Thyroid gland (tissue), 4 donors: ENCODE results near the gene TNK1. TPM values are rescaled to one million over a fixed set of nuclear protein-coding genes. Genes with fewer than 3 reads are reported as not detected.
A peak's percentile ranks its signal among the peaks of the same experiment; 100 is the strongest.

ENCODE experiments used
- DNase-seq, 2 donors: peaks; one replicate each; pipeline ENCODE4 v3.0.0-alpha.2; 2019
- H3K27ac ChIP-seq, 3 donors: fragments of 200-600 bp; sonication (generic); 1 replicate in 2 of 3; 2 replicates in 1 of 3; pipeline ENCODE4 v1.5.1; 2016 to 2019; ENCODE audit warnings: mild to moderate bottlenecking in 1 of 3, moderate library complexity in 1 of 3
- H3K27me3 ChIP-seq: fragments of 200-600 bp; sonication (generic); one replicate; pipeline ENCODE4 v1.5.1; 2019
- H3K36me3 ChIP-seq, 2 donors: fragments of 200-600 bp; sonication (generic); one replicate each; pipeline ENCODE4 v1.5.1; 2016 to 2019
- H3K4me1 ChIP-seq, 2 donors: fragments of 200-600 bp; sonication (generic); one replicate each; pipeline ENCODE4 v1.5.1; 2017 to 2019
- H3K4me3 ChIP-seq, 3 donors: fragments of 200-600 bp; sonication (generic); replicated peaks in 1 of 3; 1 replicate in 2 of 3; 2 replicates in 1 of 3; pipeline ENCODE4 v1.5.1; 2016; ENCODE audit warnings: mild to moderate bottlenecking in 1 of 3
- H3K9me3 ChIP-seq: fragments of 200-600 bp; sonication (generic); one replicate; pipeline ENCODE4 v1.5.1; 2017
- CTCF ChIP-seq, 6 experiments: fragments of 200-600 bp in 3 of 6; fragments of 450-650 bp in 3 of 6; sonication (generic) in 3 of 6; IDR thresholded peaks; one replicate each; pipeline ENCODE4 v1.5.1; 2016 to 2019; ENCODE audit warnings: antibody characterized with exemption in 6 of 6, mild to moderate bottlenecking in 2 of 6, inconsistent platforms in 1 of 6, moderate library complexity in 1 of 6
- POLR2A ChIP-seq, 2 donors: fragments of 450-650 bp; IDR thresholded peaks; one replicate each; pipeline ENCODE4 v1.6.1; 2017; ENCODE audit warnings: antibody characterized with exemption in 2 of 2, mild to moderate bottlenecking in 2 of 2, moderate library complexity in 1 of 2
- WGBS, 2 donors: methylation state at CpG; one replicate each; pipeline ENCODE4 v1.1.5; 2017; 5-methylcytosine and 5-hydroxymethylcytosine counted together
- intact Hi-C: fragments of 100-400 bp; cut with DNase I; formaldehyde crosslinking; loops from one replicate; pipeline ENCODE4 v1.15.1; 2023
- total RNA-seq, 4 donors: library from RNA; depleted of rRNA; stranded (reverse); fragments of >200 nt; gene quantifications; one replicate each; pipeline ENCODE4 v1.2.3, GENCODE V29; 2016

The TNK1 gene
- total RNA-seq, 4 donors from 2014 or later = 11.0 to 30.2 (median 15.9) TPM

GRCh38 chr17:7355573-7355972, 25.3 kb upstream of the TNK1 start:
- H3K27ac ChIP-seq = peak overlapping the region in 1 of 3 donors; percentile 24
- peaks cover 9 to 37% of the 10 kb centered on the region in 2 donors for H3K4me1 ChIP-seq
- H3K27me3 ChIP-seq = no peaks in the 10 kb centered on the region
- no peaks in the 10 kb centered on the region for H3K36me3 ChIP-seq
- no peaks in the 10 kb centered on the region for H3K9me3 ChIP-seq
- WGBS, 2 donors = 76 to 77% methylated on average over 8 of the region's 8 CpGs
- intact Hi-C loops = loop anchor here (5.0 to 10.0 kb wide), 2 partner anchors 129 to 207 kb away; partner anchors contain the start of genes POLR2A, SENP3 and SLC35G6
- no peak overlapping the region for H3K4me3 ChIP-seq
- no peak for TF ChIP-seq POLR2A (IDR thresholded peaks at IDR 0.05)
- no peak for TF ChIP-seq CTCF (IDR thresholded peaks at IDR 0.05)
- DNase-seq = no peak

DNA sequence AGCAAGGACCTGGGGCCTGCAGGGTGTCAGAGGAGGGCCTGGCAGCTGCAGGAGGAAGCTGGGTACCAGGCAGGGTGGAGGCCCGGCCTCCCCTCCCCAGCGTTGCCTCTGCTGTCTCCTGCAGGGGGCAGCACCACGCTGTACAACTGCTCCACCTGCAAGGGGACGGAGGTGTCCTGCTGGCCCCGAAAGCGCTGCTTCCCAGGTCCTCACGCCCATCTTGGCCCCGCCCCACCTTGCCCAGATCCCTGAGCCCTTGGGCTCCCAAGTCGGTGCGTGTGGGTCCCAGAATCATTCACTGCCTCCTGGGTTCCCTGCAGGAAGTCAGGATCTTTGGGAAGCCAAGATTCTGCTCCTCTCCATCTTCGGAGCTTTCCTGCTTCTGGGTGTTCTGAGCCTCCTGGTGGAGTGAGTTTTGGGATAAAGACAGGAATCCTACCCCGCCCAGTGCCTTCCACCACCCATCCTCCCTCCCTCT, 24.8 kb upstream of the TNK1 start:
- H3K27me3 ChIP-seq = no peaks in the 10 kb centered on the region
- no peaks in the 10 kb centered on the region for H3K36me3 ChIP-seq
- H3K27ac ChIP-seq = no peak overlapping the region
- WGBS, 2 donors = 13 to 30% methylated on average over 4 to 12 of the region's 12 CpGs
- TF ChIP-seq CTCF (IDR thresholded peaks at IDR 0.05) = peak; percentile 49 to 85 (median 79)
- no peak for TF ChIP-seq POLR2A (IDR thresholded peaks at IDR 0.05)
- DNase-seq = peak; percentile 74 to 83
- H3K9me3 ChIP-seq = no peaks in the 10 kb centered on the region
- no peak overlapping the region for H3K4me3 ChIP-seq
- peaks cover 8 to 34% of the 10 kb centered on the region in 2 donors for H3K4me1 ChIP-seq
- intact Hi-C loops = loop anchor here (5.0 to 10.0 kb wide), 2 partner anchors 129 to 206 kb away; partner anchors contain the start of genes POLR2A, SENP3 and SLC35G6

DNA sequence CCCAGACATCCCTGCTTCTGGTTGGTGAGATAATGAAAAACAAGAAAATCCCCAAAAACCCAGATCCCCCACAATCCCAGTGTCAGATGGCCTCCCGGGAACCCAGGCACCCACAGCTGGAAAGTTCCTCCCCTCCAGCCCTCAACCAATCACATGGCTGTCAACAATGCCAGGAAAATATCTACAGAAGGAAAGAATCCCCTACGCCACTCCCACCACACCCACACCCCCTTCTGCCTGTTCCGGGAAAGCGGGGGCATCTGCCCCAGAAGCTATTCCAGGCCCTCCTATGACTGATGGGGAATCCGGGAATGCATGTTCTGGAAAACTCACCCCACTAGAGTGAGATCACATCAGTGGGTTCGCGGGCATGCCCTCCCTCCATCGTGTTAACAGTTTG, 24.1 kb upstream of the TNK1 start:
- TF ChIP-seq POLR2A (IDR thresholded peaks at IDR 0.05) (no peak), CTCF (IDR thresholded peaks at IDR 0.05) (no peak)
- intact Hi-C loops = loop anchor here (5.0 to 10.0 kb wide), 2 partner anchors 128 to 206 kb away; partner anchors contain the start of genes POLR2A, SENP3 and SLC35G6
- Histone ChIP-seq H3K27me3 (no peaks in the 10 kb centered on the region), H3K27ac (no peak overlapping the region), H3K9me3 (no peaks in the 10 kb centered on the region), H3K4me1 (peaks cover 8 to 34% of the 10 kb centered on the region in 2 donors), H3K4me3 (no peak overlapping the region), H3K36me3 (no peaks in the 10 kb centered on the region)
- WGBS, 2 donors = 63 to 84% methylated on average over 7 of the region's 8 CpGs
- no peak for DNase-seq

DNA sequence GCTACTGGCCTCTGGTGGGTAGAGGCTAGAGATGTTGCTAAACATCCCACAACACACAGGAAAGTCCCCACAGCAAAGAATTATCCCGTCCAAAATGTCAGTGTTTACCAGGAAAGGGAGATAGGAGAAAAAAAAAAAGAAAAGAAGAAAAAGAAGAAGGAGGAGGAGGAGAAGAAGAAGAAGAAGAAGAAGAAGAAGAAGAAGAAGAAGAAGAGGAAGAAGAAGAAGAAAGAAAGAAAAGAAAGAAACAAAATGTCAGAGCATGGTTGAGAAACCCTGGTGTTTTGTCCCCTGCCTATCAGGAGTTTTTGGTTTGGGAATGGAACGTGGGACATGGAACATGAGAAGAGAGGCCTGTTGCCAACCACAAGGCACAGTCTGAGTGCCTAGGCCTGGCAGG, 23.5 kb upstream of the TNK1 start:
- no peaks in the 10 kb centered on the region for H3K27me3 ChIP-seq
- H3K36me3 ChIP-seq = no peaks in the 10 kb centered on the region
- intact Hi-C loops = loop anchor here (5.0 to 10.0 kb wide), 2 partner anchors 127 to 205 kb away; partner anchors contain the start of genes POLR2A, SENP3 and SLC35G6
- 77 to 81% methylated on average over 2 of the region's 2 CpGs for whole genome bisulfite sequencing, 2 donors
- H3K4me1 ChIP-seq = peaks cover 6 to 34% of the 10 kb centered on the region in 2 donors
- no peak for DNase-seq
- no peak overlapping the region for H3K27ac ChIP-seq
- no peaks in the 10 kb centered on the region for H3K9me3 ChIP-seq
- no peak for TF ChIP-seq POLR2A (IDR thresholded peaks at IDR 0.05)
- no peak for TF ChIP-seq CTCF (IDR thresholded peaks at IDR 0.05)
- H3K4me3 ChIP-seq = no peak overlapping the region

- H3K4me3 ChIP-seq = no peak overlapping the region
- H3K27me3 ChIP-seq = no peaks in the 10 kb centered on the region
- intact Hi-C loops = loop anchor here (5.0 kb wide), 1 partner anchor 60 kb away; the partner anchor contains the start of gene SPEM1
- H3K27ac ChIP-seq = no peak overlapping the region
- TF ChIP-seq CTCF (IDR thresholded peaks at IDR 0.05) (no peak), POLR2A (IDR thresholded peaks at IDR 0.05) (no peak)
- DNase-seq = no peak
- no peaks in the 10 kb centered on the region for H3K9me3 ChIP-seq
- WGBS, 2 donors = 69 to 85% methylated on average over 3 of the region's 3 CpGs
- H3K36me3 ChIP-seq = no peaks in the 10 kb centered on the region
- H3K4me1 ChIP-seq = no peaks in the 10 kb centered on the region
Observed at GRCh38 chr17:7361906-7362305, 19.0 kb upstream of the TNK1 start.
